HepG2 (cell line): ENCODE results near the gene CLP1. TPM values are rescaled to one million over a fixed set of nuclear protein-coding genes. Genes with fewer than 3 reads are reported as not detected.
A peak's percentile ranks its signal among the peaks of the same experiment; 100 is the strongest.

Experiments
- AGO2 ChIP-seq: fragments of 200-400 bp; formaldehyde crosslinking; optimal IDR thresholded peaks from 2 replicates; pipeline ENCODE3; 2017; ENCODE audit warnings: mild to moderate bottlenecking, low read depth, low read length, moderate library complexity
- ARID4A ChIP-seq: sonication (generic); formaldehyde crosslinking; IDR thresholded peaks from 2 replicates; pipeline ENCODE4 v1.5.0; 2020; ENCODE audit warnings: mild to moderate bottlenecking, missing genetic modification reagents, borderline replicate concordance
- KLF9 ChIP-seq: IDR thresholded peaks from 2 replicates; pipeline ENCODE4 v1.6.1; 2016; ENCODE audit warnings: low read depth
- NR2F2 ChIP-seq: IDR thresholded peaks from 2 replicates; pipeline ENCODE4 v1.6.1; 2012; ENCODE audit warnings: low read depth, inconsistent platforms, borderline replicate concordance
- TBX2 ChIP-seq: sonication (generic); formaldehyde crosslinking; IDR thresholded peaks from 2 replicates; pipeline ENCODE4 v1.5.0; 2020; ENCODE audit warnings: missing genetic modification reagents, mild to moderate bottlenecking, borderline replicate concordance
- TEAD2 ChIP-seq: sonication (generic); formaldehyde crosslinking; IDR thresholded peaks from 2 replicates; pipeline ENCODE4 v1.9.0; 2021; ENCODE audit warnings: missing genetic modification reagents
- ZHX2 ChIP-seq, 2 experiments: sonication (generic) in 1 of 2; formaldehyde crosslinking in 1 of 2; IDR thresholded peaks; 2 replicates each; pipeline versions ENCODE4 v1.6.1 to v1.9.0; 2014 to 2022; ENCODE audit warnings: antibody characterized with exemption in 1 of 2, borderline replicate concordance in 1 of 2, inconsistent platforms in 1 of 2, low read depth in 1 of 2, missing genetic modification reagents in 1 of 2
- ZNF136 ChIP-seq: sonication (generic); formaldehyde crosslinking; IDR thresholded peaks from 2 replicates; pipeline ENCODE4 v1.8.1; 2022; ENCODE audit warnings: low read depth, mild to moderate bottlenecking, moderate library complexity, missing genetic modification reagents
- ZNF430 ChIP-seq: sonication (generic); formaldehyde crosslinking; IDR thresholded peaks from 2 replicates; pipeline ENCODE4 v1.9.0; 2021; ENCODE audit warnings: mild to moderate bottlenecking, missing genetic modification reagents
- ZNF441 ChIP-seq: sonication (generic); formaldehyde crosslinking; IDR thresholded peaks from 2 replicates; pipeline ENCODE4 v1.7.0; 2021; ENCODE audit warnings: missing genetic modification reagents, borderline replicate concordance
- polyA plus RNA-seq, 8 experiments: library from polyadenylated mRNA; depleted of rRNA in 3 of 8; stranded (reverse) in 7 of 8; unstranded in 1 of 8; fragments of >200 nt; fragmentation: Illumina TruSeq in 4 of 8; extraction: Trizol in 4 of 8; gene quantifications; 2 replicates each; pipeline versions ENCODE4 v1.2.1 to v1.2.3, GENCODE V29; 2011 to 2016; ENCODE audit warnings: low read depth in 4 of 8, missing spikeins in 1 of 8, mixed read lengths in 1 of 8; ENCODE audit not compliant: insufficient read depth in 1 of 8
- total RNA-seq, 5 experiments: library from RNA; depleted of rRNA; stranded (reverse); fragments of >200 nt; fragmentation: Illumina TruSeq; extraction: Trizol; gene quantifications; 2 replicates each; pipeline ENCODE4 v1.2.3, GENCODE V29; 2016; ENCODE audit warnings: low read depth in 1 of 5
- TF ChIP-seq, protein P1 (sequence below): sonication (generic); formaldehyde crosslinking; IDR thresholded peaks from 2 replicates; pipeline ENCODE4 v1.4.0; 2020; ENCODE audit warnings: missing genetic modification reagents
- TF ChIP-seq, protein P2 (sequence below): sonication (generic); formaldehyde crosslinking; IDR thresholded peaks from 2 replicates; pipeline ENCODE4 v1.4.0; 2020; ENCODE audit warnings: mild to moderate bottlenecking, missing genetic modification reagents
- TF ChIP-seq, protein P3 (sequence below): sonication (generic); formaldehyde crosslinking; IDR thresholded peaks from 2 replicates; pipeline ENCODE4 v1.5.0; 2020; ENCODE audit warnings: missing genetic modification reagents, mild to moderate bottlenecking, borderline replicate concordance

CLP1 gene
- total and polyA plus RNA-seq, 2 of the 13 experiments (the other 11 are each of a cell fraction or from before 2014, with no cell fraction given) = 14.6 to 24.8 TPM

DNA sequence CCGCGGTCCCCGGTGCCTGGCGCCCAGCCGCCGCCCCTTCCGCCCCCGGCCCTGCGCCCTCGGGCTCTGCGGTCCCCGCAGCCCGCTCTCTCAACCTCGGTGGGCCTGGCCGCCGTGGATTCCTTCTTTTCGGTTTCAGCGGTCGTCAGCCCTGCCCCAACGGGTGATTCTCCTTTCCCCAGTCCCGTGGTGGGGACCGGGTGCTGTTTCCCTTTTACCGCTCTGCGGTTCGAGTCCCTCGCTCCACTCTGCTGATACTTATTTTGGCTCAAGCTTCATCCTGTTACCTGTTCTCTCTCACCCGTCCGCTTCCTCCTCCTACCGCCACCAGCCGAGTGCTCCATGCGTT is 10.8 kb downstream of the CLP1 start (continued):
- TF ChIP-seq ZNF136 (CRISPR knock-in tag) = no peak
- TF ChIP-seq, protein P1, sequence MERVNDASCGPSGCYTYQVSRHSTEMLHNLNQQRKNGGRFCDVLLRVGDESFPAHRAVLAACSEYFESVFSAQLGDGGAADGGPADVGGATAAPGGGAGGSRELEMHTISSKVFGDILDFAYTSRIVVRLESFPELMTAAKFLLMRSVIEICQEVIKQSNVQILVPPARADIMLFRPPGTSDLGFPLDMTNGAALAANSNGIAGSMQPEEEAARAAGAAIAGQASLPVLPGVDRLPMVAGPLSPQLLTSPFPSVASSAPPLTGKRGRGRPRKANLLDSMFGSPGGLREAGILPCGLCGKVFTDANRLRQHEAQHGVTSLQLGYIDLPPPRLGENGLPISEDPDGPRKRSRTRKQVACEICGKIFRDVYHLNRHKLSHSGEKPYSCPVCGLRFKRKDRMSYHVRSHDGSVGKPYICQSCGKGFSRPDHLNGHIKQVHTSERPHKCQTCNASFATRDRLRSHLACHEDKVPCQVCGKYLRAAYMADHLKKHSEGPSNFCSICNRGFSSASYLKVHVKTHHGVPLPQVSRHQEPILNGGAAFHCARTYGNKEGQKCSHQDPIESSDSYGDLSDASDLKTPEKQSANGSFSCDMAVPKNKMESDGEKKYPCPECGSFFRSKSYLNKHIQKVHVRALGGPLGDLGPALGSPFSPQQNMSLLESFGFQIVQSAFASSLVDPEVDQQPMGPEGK (CRISPR knock-in tag) = no peak; the same call in 1 of the 2 replicates
- no peak for TF ChIP-seq ZNF441 (CRISPR knock-in tag)
- no peak for TF ChIP-seq KLF9 (CRISPR knock-in tag)
- TF ChIP-seq ZNF430 (CRISPR knock-in tag) = no peak
- TF ChIP-seq, protein P2, sequence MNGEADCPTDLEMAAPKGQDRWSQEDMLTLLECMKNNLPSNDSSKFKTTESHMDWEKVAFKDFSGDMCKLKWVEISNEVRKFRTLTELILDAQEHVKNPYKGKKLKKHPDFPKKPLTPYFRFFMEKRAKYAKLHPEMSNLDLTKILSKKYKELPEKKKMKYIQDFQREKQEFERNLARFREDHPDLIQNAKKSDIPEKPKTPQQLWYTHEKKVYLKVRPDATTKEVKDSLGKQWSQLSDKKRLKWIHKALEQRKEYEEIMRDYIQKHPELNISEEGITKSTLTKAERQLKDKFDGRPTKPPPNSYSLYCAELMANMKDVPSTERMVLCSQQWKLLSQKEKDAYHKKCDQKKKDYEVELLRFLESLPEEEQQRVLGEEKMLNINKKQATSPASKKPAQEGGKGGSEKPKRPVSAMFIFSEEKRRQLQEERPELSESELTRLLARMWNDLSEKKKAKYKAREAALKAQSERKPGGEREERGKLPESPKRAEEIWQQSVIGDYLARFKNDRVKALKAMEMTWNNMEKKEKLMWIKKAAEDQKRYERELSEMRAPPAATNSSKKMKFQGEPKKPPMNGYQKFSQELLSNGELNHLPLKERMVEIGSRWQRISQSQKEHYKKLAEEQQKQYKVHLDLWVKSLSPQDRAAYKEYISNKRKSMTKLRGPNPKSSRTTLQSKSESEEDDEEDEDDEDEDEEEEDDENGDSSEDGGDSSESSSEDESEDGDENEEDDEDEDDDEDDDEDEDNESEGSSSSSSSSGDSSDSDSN (CRISPR knock-in tag) = peak; percentile 54; the same call in 1 of the 2 replicates
- peak; percentile 61; the same call in 1 of the 2 replicates for TF ChIP-seq ARID4A
- TF ChIP-seq, protein P3, sequence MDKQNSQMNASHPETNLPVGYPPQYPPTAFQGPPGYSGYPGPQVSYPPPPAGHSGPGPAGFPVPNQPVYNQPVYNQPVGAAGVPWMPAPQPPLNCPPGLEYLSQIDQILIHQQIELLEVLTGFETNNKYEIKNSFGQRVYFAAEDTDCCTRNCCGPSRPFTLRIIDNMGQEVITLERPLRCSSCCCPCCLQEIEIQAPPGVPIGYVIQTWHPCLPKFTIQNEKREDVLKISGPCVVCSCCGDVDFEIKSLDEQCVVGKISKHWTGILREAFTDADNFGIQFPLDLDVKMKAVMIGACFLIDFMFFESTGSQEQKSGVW (CRISPR knock-in tag) = no peak
- TF ChIP-seq TEAD2 = no peak
- TF ChIP-seq TBX2 (CRISPR knock-in tag) = no peak
- no peak for TF ChIP-seq NR2F2
- TF ChIP-seq ZHX2 (IDR thresholded peaks at IDR 0.05; ENCODE audit: low read depth) = no peak
- no peak for TF ChIP-seq ZHX2 (CRISPR knock-in tag; IDR thresholded peaks at IDR 0.05; ENCODE audit: borderline replicate concordance)
- TF ChIP-seq AGO2 = peak; percentile 12
